Eye (tissue), 1 donor: ENCODE results near the gene PHLDA3.

ENCODE experiments used
- DNase-seq: peaks from one replicate; pipeline ENCODE4 v3.0.0-alpha.2; 2015

The PHLDA3 gene

DNA sequence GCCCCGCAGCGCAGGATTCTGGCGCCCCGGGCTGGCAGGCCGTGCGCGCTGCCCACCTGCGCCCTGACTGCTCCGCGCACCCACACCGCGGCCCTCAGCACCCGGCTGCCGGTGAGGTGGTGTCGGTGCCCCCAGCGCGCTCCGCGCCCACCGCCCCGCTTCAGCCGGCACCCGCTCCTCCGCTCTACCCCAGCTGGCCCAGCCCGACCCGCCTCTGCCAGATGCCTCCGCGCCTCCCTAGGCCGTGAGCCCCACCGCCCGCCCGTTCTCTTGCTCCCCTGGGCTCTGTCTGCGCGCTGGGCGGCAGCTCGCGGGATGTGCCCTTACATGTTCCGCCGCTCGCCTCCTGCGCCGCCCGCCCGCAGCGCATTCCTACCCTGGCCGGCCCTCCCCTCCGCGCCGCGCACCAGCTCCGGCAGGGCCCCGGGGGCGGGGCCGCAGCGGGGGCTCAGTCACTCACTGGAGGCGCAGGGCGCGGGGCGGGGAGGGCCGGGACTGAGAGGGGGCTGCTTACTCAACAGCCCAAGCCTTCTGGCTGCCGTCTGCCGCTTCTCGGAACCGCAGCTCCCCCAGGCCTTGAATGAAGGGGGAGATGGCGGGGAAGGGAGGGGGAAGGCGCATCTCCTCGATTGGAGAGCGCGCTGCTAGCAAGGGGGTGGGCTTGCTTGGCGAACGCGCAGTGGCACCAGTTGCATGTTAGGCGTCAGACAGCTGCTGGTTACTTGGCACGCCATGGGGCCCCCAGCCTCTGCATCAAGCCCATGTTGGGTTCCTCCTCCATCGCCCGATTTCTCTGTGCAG lies at the start of gene PHLDA3:
Gene PHLDA3, minus strand, starts transcription at position 345 of the 801 bp plus-strand sequence. CDS start 402 bp downstream, outside the sequence.
- peak; percentile 93 for DNase-seq

- DNase-seq, result no peak
Observed at GRCh38 chr1:201518071-201518470, 49.1 kb upstream of the PHLDA3 start.

DNA sequence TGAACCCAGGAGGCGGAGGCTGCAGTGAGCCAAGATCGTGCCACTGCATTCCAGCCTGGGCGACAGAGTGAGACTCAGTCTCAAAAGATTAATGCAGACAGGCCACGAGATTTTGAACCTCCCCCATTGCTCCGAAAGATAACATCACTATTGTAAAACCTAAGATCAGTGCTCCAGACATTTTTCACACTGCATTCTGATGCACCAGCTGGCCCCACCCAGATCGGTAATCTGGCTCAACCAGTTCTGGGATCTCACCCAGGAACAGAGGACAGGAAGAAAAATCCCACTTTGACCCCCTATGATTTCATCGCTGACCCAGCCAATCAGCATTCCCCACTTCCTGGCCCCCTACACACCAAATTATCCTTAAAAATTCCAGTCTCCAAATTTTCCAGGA lies 48.6 kb upstream of the PHLDA3 start:
- DNase-seq, result no peak

- DNase-seq, result no peak
Observed at GRCh38 chr1:201516511-201517127, 47.6 kb upstream of the PHLDA3 start.

DNA sequence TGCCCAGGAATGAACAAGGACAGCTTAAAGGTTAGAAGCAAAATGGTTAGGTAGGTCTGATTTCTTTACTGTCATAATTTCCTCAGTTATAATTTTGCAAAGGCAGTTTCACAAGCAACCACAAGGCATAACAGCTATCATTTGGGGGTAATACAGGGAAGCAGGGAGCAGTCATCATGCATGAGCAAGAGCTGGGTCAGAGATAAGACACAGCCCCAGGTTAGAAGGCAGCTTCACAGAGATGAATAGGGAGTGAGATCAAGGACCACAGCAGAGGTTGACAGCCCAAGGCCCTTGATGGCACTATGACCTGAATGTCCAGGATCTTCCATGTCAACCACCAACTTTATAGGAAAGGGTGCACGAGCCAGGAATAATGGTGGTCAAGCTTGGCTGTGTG lies 46.9 kb upstream of the PHLDA3 start:
- DNase-seq, result no peak

GRCh38 chr1:201515062-201515750 lies 46.2 kb upstream of the PHLDA3 start:
- no peak for DNase-seq

DNA sequence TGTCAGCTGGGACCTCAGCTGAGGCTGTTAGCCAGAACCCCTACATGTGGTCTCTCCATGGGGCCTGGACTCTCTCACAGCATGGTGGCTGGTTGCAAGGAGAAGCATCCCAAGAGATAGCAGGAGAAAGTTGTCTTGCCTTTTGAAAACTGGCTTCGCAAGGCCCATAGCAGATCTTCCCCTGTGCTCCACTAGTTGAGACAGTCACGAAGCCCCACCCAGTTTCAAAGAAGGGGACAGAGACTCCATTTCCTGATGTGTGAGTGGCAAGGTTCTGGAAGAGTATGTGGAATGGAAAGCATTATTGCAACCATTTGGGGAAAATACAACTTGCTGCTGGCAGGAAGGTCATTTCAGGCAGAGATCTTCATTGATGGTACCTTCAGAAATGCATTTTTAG lies 45.5 kb upstream of the PHLDA3 start:
- DNase-seq, result no peak

GRCh38 chr1:201513498-201514243 lies 44.7 kb upstream of the PHLDA3 start:
- DNase-seq, result no peak

DNA sequence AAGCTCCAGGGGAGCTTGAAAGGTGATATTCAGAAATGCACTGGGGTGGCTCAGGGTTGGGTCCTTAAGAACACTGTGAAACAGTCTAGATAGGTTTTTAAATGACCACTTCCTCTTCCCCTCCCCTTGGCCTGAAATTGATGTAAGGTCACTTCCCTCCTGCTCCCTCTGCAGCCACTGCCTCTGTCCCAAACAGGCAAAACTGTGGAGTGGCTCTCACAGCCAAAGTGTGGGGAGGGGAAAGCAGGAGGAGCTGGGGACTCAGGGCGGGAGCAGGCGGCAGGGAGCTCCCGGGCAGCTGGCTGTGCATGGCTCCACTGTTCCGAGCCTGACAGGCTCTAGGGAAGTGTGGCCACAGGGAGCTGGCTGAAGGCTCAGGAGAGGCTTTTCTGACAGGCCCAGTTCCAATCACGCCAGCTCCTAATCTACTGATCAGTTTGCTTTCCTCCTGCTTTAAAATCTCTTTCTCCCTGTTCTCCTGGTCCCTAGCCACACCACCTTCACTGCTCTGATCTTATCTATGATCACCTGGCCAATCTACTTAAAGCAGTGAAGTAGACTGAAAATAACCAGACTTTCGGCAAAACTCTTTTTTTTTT lies 43.1 kb upstream of the PHLDA3 start:
- no peak for DNase-seq

- DNase-seq, result no peak
Observed at GRCh38 chr1:201511396-201511940, 42.5 kb upstream of the PHLDA3 start.

DNA sequence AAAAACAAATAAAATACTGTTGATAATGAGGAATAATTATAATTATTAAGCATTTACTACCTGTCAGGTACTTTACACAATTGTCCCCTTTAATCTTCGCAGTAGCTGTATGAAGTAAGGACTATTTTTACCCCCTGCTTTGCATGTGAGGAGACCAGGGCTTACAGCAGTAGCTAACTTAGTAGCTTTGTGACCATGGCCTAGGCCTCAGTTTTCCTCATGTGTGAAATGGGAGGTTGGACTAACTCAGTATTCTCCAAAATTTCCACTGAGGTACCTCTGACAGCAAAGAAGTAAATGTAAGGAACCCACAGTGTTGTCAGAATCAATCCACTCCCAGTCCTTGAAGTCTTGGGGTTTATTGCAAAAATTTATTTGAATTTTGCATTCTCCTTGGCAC lies 41.7 kb upstream of the PHLDA3 start:
- no peak for DNase-seq

DNA sequence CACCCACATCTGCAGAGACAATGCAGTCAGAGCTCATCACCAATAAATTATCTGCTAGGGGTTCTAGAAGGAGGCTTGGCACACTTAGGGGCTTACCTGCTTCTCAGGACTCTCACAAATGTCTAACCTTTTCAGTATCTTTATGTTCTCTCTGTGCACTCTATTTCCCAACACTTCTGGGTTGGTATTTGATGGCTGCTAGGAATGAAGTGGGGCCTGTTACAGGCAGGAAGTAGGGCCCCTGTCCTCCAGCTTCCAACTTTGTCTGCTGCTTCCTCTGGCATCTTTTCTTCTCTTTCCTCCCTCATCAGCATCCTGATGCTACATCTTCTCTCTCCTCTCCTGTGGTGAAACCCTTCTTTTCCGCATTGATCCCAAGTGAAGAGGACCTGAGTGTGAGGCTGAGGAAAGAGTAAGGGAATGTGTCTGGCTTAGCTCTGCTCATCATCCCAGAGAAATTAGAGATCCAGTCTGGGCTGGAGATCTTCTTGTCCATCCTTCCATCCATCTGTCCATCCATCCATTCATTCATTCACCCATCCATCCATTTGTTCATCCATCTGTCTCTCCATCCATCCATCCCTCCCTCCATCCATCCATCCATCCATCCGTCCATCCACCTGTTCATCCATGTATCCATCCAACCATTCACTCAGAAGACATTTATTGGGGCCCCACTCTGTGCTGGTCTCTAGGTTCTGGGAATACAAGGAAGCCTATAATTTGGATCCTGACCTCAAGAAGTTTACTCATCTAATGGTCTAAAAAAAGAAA lies 40.8 kb upstream of the PHLDA3 start:
- DNase-seq, result no peak

- no peak for DNase-seq
Observed at GRCh38 chr1:201508809-201509208, 39.8 kb upstream of the PHLDA3 start.

GRCh38 chr1:201507360-201507675 lies 38.3 kb upstream of the PHLDA3 start:
- DNase-seq, result no peak

GRCh38 chr1:201506557-201507359 lies 37.8 kb upstream of the PHLDA3 start, which contains the start of gene CSRP1:
Gene CSRP1, minus strand, starts transcription at chr1:201507123. Its CDS starts 10,820 bp downstream, at chr1:201496303.
- peak; percentile 86 for DNase-seq

GRCh38 chr1:201506092-201506491 lies 37.1 kb upstream of the PHLDA3 start:
- no peak for DNase-seq

DNA sequence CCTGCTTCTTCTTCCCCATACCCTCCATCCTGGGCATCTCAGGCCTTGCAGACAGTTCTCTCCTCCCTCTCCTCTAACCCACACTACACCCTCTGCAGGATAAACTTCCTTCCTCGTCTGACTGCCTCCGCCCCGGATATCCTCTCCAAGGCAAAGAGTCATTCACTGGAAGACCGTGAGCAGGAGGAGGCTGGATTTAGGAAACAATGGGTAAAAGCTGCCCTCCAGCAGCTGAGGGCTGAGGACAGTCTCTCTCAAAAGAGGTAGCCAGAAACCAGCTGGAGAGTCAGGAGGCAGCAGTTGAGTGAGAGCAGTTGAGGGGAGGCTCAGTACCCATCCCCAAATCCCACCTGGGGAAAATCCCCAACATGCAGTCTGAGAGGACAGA lies 36.5 kb upstream of the PHLDA3 start:
- peak; percentile 37 for DNase-seq

DNA sequence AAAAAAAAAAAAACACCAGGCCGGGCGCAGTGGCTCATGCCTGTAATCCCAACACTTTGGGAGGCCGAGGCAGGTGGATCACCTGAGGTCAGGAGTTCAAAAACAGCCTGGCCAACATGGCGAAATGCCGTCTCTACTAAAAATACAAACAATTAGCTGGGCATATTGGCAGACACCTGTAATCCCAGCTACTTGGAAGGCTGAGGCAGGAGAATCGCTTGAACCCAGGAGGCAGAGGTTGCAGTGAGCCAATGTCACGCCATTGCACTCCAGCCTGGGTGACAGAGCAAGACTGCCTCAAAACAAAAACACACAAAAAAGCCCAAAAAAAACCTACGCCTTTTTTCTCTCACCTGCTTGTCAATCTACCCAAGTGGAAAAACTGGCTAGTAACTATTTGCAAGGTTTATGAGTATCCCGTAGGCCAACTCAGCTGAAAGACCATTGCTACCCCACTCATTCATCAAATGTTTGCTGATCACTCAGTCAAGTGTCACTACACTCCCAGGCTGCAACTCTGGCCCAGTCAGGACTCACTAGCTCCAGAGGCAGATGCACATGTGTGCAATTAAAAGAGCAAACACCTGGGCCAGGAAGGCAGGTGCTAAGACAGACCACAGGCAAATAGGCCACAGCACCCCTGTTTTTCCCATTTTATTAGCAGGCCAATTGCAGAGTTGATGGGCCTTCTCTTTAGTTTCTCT lies 36.0 kb upstream of the PHLDA3 start:
- no peak for DNase-seq

DNA sequence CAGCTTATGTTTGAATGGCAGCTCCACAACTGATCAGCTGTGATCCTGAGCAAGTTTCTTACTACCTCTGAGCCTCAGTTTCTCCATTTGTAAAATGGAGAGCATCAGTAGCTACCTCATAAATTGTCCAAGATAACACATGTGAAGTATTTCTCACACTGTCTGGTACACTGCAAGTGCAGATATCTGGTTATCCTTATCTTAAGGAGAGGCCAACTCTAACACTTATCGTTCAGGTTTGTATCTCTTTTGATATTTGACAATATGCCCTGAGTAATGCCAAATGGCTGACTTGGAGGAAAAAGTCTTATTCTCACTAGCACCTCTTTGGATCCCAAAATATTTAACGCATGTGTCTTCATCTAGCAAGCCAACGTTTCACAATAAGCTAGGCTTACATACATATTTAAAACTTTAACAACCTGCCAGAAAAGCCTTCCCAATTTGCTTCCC lies 35.2 kb upstream of the PHLDA3 start:
- no peak for DNase-seq
